ENCODE results near the gene MORN3.

GRCh38 chr12:121641343-121641630 is 28.2 kb downstream of the MORN3 start:
- TF ChIP-seq, protein P1, sequence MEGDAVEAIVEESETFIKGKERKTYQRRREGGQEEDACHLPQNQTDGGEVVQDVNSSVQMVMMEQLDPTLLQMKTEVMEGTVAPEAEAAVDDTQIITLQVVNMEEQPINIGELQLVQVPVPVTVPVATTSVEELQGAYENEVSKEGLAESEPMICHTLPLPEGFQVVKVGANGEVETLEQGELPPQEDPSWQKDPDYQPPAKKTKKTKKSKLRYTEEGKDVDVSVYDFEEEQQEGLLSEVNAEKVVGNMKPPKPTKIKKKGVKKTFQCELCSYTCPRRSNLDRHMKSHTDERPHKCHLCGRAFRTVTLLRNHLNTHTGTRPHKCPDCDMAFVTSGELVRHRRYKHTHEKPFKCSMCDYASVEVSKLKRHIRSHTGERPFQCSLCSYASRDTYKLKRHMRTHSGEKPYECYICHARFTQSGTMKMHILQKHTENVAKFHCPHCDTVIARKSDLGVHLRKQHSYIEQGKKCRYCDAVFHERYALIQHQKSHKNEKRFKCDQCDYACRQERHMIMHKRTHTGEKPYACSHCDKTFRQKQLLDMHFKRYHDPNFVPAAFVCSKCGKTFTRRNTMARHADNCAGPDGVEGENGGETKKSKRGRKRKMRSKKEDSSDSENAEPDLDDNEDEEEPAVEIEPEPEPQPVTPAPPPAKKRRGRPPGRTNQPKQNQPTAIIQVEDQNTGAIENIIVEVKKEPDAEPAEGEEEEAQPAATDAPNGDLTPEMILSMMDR (IDR thresholded peaks at IDR 0.05) = no peak
- no peak for TF ChIP-seq POLR2A (IDR thresholded peaks at IDR 0.05)
